Measurements from ENCODE around the gene PELI2. TPM values are rescaled to one million over a fixed set of nuclear protein-coding genes. Genes with fewer than 3 reads are reported as not detected.

Gene PELI2
- total and polyA plus RNA-seq, 2 experiments from 2014 or later = 8.0 to 24.5 TPM

DNA sequence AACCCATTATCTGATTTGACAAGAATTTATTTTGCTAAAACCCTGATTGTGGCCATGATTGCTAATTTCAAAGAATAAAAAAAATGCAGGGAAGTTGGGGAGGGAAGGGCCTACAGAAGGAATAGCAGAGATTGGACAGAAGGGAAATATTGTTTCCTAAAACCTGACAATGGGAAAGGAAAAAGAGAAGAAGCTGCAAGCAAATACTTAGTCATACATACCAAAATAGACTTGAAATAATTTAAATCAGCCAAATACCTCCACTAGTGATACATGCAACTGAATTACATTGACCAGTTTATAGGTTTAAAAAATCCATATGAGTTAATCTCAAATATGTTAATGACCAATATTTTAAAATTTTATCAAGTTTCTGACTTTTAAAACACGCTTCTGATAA lies 75.1 kb downstream of the PELI2 start:
- H3K4me2 ChIP-seq = no peak overlapping the region
- H3K4me3 ChIP-seq = no peak overlapping the region
- 0 out of 2 replicates have a peak, but pooled peaks cover 4% of the 10 kb centered on the region for H3K9me2 ChIP-seq (ENCODE audit: insufficient read depth)
- no peak for DNase-seq (ENCODE audit: low spot score)
- TF ChIP-seq JUNB (IDR thresholded peaks at IDR 0.05; ENCODE audit: unreplicated experiment) (no peak), POLR2AphosphoS5 (IDR thresholded peaks at IDR 0.05; ENCODE audit: low read depth) (no peak), CREB1 (CRISPR knock-in tag; IDR thresholded peaks at IDR 0.05; ENCODE audit: low read depth) (no peak), ZNF462 (CRISPR knock-in tag; IDR thresholded peaks at IDR 0.05) (no peak)
- H3K4me1 ChIP-seq (ENCODE audit: insufficient read depth) = peaks cover 14% of the 10 kb centered on the region
- H3K27ac Mint-ChIP-seq = no peak overlapping the region
- ATAC-seq = no peak
- H3K36me3 Mint-ChIP-seq (ENCODE audit: low read depth) = no peaks in the 10 kb centered on the region
- H3K9me3 Mint-ChIP-seq = no peaks in the 10 kb centered on the region; the same call in 2 of the 3 replicates
- no peaks in the 10 kb centered on the region for H3K27me3 Mint-ChIP-seq (ENCODE audit: insufficient read depth, low read depth, poor library complexity)
- no peak overlapping the region for H3K27ac ChIP-seq (ENCODE audit: low read depth)
- H3K27me3 ChIP-seq (ENCODE audit: insufficient read depth) = no peaks in the 10 kb centered on the region
- no peaks in the 10 kb centered on the region for H3K36me3 ChIP-seq (ENCODE audit: insufficient read depth)
- H3K4me3 Mint-ChIP-seq = no peak overlapping the region
- H3F3A ChIP-seq (replicated peaks; ENCODE audit: low read depth) = no peaks in the 10 kb centered on the region; the same call in 1 of the 2 replicates
- H3K4me1 Mint-ChIP-seq = peaks cover 19% of the 10 kb centered on the region
- H4K20me1 ChIP-seq (replicated peaks; ENCODE audit: insufficient read depth) = no peaks in the 10 kb centered on the region
- no peak overlapping the region for H2AFZ ChIP-seq
- peaks cover 26% of the 10 kb centered on the region for H3K79me2 ChIP-seq (replicated peaks; ENCODE audit: insufficient read depth)

DNA sequence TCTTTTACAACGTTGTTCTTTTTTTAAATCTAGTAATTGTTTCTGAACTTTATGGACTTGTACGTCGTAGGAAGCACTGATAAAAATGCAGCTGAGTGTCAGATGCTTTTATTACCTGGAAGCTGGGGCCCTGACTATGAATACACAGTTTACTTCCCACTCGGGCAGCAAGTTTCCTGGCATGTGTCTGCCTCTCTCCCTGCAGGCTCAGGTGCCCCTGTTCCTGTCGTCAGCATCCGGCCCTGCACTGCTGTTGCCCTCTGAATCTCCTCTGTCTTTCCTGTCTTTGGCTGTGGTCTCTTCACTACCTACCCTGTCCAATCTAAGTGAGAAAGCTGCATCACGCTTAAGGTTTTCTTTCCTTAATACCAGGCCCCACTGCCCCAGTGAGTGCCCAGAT lies 75.8 kb downstream of the PELI2 start:
- Histone ChIP-seq H3F3A (replicated peaks; ENCODE audit: low read depth) (no peaks in the 10 kb centered on the region; the same call in 1 of the 2 replicates), H3K27me3 (ENCODE audit: insufficient read depth) (no peaks in the 10 kb centered on the region), H3K4me1 (ENCODE audit: insufficient read depth) (peaks cover 14% of the 10 kb centered on the region), H3K36me3 (ENCODE audit: insufficient read depth) (no peaks in the 10 kb centered on the region), H3K27ac (ENCODE audit: low read depth) (no peak overlapping the region), H4K20me1 (replicated peaks; ENCODE audit: insufficient read depth) (no peaks in the 10 kb centered on the region), H3K4me3 (no peak overlapping the region), H2AFZ (no peak overlapping the region), H3K4me2 (no peak overlapping the region), H3K9me2 (ENCODE audit: insufficient read depth) (0 out of 2 replicates have a peak, but pooled peaks cover 4% of the 10 kb centered on the region), H3K79me2 (replicated peaks; ENCODE audit: insufficient read depth) (peaks cover 25% of the 10 kb centered on the region)
- H3K9me3 Mint-ChIP-seq = no peaks in the 10 kb centered on the region; the same call in 2 of the 3 replicates
- no peaks in the 10 kb centered on the region for H3K27me3 Mint-ChIP-seq (ENCODE audit: insufficient read depth, low read depth, poor library complexity)
- no peaks in the 10 kb centered on the region for H3K36me3 Mint-ChIP-seq (ENCODE audit: low read depth)
- peaks cover 19% of the 10 kb centered on the region for H3K4me1 Mint-ChIP-seq
- ATAC-seq = no peak
- no peak overlapping the region for H3K4me3 Mint-ChIP-seq
- no peak for DNase-seq (ENCODE audit: low spot score)
- no peak overlapping the region for H3K27ac Mint-ChIP-seq
- TF ChIP-seq, protein P1, sequence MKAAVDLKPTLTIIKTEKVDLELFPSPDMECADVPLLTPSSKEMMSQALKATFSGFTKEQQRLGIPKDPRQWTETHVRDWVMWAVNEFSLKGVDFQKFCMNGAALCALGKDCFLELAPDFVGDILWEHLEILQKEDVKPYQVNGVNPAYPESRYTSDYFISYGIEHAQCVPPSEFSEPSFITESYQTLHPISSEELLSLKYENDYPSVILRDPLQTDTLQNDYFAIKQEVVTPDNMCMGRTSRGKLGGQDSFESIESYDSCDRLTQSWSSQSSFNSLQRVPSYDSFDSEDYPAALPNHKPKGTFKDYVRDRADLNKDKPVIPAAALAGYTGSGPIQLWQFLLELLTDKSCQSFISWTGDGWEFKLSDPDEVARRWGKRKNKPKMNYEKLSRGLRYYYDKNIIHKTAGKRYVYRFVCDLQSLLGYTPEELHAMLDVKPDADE (IDR thresholded peaks at IDR 0.05) = no peak
- TF ChIP-seq EZH2 (IDR thresholded peaks at IDR 0.05; ENCODE audit: low read depth, unreplicated experiment) (no peak), POLR2AphosphoS5 (IDR thresholded peaks at IDR 0.05; ENCODE audit: low read depth) (no peak), CTCF (conservative IDR thresholded peaks at IDR 0.05; ENCODE audit: low read depth in 2 of 2) (no peak), STAT1 (IDR thresholded peaks at IDR 0.05; ENCODE audit: unreplicated experiment) (no peak), NANOG (IDR thresholded peaks at IDR 0.05; ENCODE audit: borderline replicate concordance) (no peak), EZH2phosphoT487 (IDR thresholded peaks at IDR 0.05; ENCODE audit: unreplicated experiment) (no peak), JUNB (IDR thresholded peaks at IDR 0.05; ENCODE audit: unreplicated experiment) (no peak), CREB1 (CRISPR knock-in tag; IDR thresholded peaks at IDR 0.05; ENCODE audit: low read depth) (no peak), ZNF331 (CRISPR knock-in tag; IDR thresholded peaks at IDR 0.05; ENCODE audit: low read depth) (no peak), ZNF114 (CRISPR knock-in tag; IDR thresholded peaks at IDR 0.05) (no peak)

Measured in GM23338 (cell line).